Activated T-cell treated with anti-CD3 and anti-CD28 coated beads for 24 hours (primary cell): ENCODE measurements around the gene UBR4.

ENCODE experiments used
- DNase-seq: peaks from one replicate; pipeline ENCODE4 v3.0.0-alpha.2; 2020; ENCODE audit warnings: low read depth

UBR4 gene

GRCh38 chr1:19089524-19089923 lies 120.5 kb downstream of the UBR4 start:
- no peak for DNase-seq

GRCh38 chr1:19088717-19089442 lies 121.2 kb downstream of the UBR4 start:
- no peak for DNase-seq

- no peak for DNase-seq
Observed at GRCh38 chr1:19087737-19088594, 122.1 kb downstream of the UBR4 start.

GRCh38 chr1:19087017-19087736 lies 122.9 kb downstream of the UBR4 start:
- DNase-seq, result no peak

GRCh38 chr1:19086176-19086875 lies 123.7 kb downstream of the UBR4 start:
- no peak for DNase-seq

GRCh38 chr1:19084206-19084738 lies 125.8 kb downstream of the UBR4 start:
- DNase-seq, result no peak

- DNase-seq, result no peak
Observed at GRCh38 chr1:19083081-19083480, 127.0 kb downstream of the UBR4 start.

GRCh38 chr1:19081218-19081893 lies 128.7 kb downstream of the UBR4 start:
- no peak for DNase-seq

- DNase-seq, result no peak
Observed at GRCh38 chr1:19080721-19081120, 129.3 kb downstream of the UBR4 start.

- no peak for DNase-seq
Observed at GRCh38 chr1:19079541-19080472, 130.3 kb downstream of the UBR4 start.

GRCh38 chr1:19078536-19078935 lies 131.5 kb downstream of the UBR4 start:
- DNase-seq, result no peak

GRCh38 chr1:19076841-19077616 lies 133.0 kb downstream of the UBR4 start:
- no peak for DNase-seq

GRCh38 chr1:19074902-19075721 lies 135.0 kb downstream of the UBR4 start:
- no peak for DNase-seq

- peak; percentile 33 for DNase-seq
Observed at GRCh38 chr1:19074361-19074901, 135.6 kb downstream of the UBR4 start.

GRCh38 chr1:19073311-19074186 lies 136.5 kb downstream of the UBR4 start:
- no peak for DNase-seq

GRCh38 chr1:19072285-19072981 lies 137.6 kb downstream of the UBR4 start:
- DNase-seq, result no peak
